Heart right ventricle (tissue), 16 donors: ENCODE results near the gene SDHAF2. TPM values are rescaled to one million over a fixed set of nuclear protein-coding genes. Genes with fewer than 3 reads are reported as not detected.
"Not testable (repeated sequence)": the region's sequence is repeated elsewhere in the genome, so short reads cannot be mapped to it uniquely, and the experiment has no call there.

Source experiments
- ATAC-seq, 8 donors: fragments of 200-7000 bp; cut with Tn5 transposase; one replicate each; pipeline ENCODE4 v1.9.1; 2020; ENCODE audit warnings: mild to moderate bottlenecking in 8 of 8, moderate library complexity in 8 of 8, moderate number of reproducible peaks in 1 of 8
- DNase-seq, 2 donors: peaks; one replicate each; pipeline ENCODE4 v3.0.0-alpha.2; 2020
- H3K27ac ChIP-seq, 10 donors: fragments of 200-600 bp; sonication (generic) in 2 of 10; one replicate each; pipeline versions ENCODE4 v1.5.0 to v1.8.0; 2020 to 2022; ENCODE audit warnings: mild to moderate bottlenecking in 3 of 10
- H3K27me3 ChIP-seq, 7 donors: fragments of 200-600 bp; one replicate each; pipeline ENCODE4 v1.8.0; 2021 to 2022; ENCODE audit warnings: mild to moderate bottlenecking in 2 of 7
- H3K36me3 ChIP-seq, 9 donors: fragments of 200-600 bp; sonication (generic) in 1 of 9; one replicate each; pipeline versions ENCODE4 v1.5.0 to v1.8.0; 2020 to 2022; ENCODE audit warnings: mild to moderate bottlenecking in 2 of 9
- H3K4me1 ChIP-seq, 9 donors: fragments of 200-600 bp; sonication (generic) in 1 of 9; one replicate each; pipeline versions ENCODE4 v1.5.0 to v1.8.0; 2020 to 2022; ENCODE audit warnings: mild to moderate bottlenecking in 4 of 9
- H3K4me3 ChIP-seq, 10 donors: fragments of 200-600 bp; sonication (generic) in 2 of 10; one replicate each; pipeline versions ENCODE4 v1.5.0 to v1.8.0; 2020 to 2022; ENCODE audit warnings: mild to moderate bottlenecking in 7 of 10, moderate library complexity in 2 of 10
- H3K9me3 ChIP-seq, 11 donors: fragments of 200-600 bp in 10 of 11; sonication (generic) in 2 of 11; one replicate each; pipeline versions ENCODE4 v1.5.0 to v1.8.0; 2013 to 2022; ENCODE audit warnings: mild to moderate bottlenecking in 2 of 11, control low read depth in 1 of 11, moderate library complexity in 1 of 11
- CTCF ChIP-seq, 9 donors: fragments of 200-600 bp; sonication (generic) in 2 of 9; IDR thresholded peaks; one replicate each; pipeline versions ENCODE4 v1.5.0 to v1.8.0; 2021 to 2022; ENCODE audit warnings: antibody characterized with exemption in 9 of 9, mild to moderate bottlenecking in 5 of 9, moderate library complexity in 1 of 9
- WGBS, 2 donors: extraction: QIAGEN DNeasy Blood & Tissue Kit; methylation state at CpG; one replicate each; pipeline ENCODE4 v1.1.7; 2013; ENCODE audit warnings: inconsistent platforms in 1 of 2; 5-methylcytosine and 5-hydroxymethylcytosine counted together
- intact Hi-C, 10 donors: fragments of 100-400 bp; cut with DNase I; formaldehyde crosslinking; loops; one replicate each; pipeline versions ENCODE4 v1.11.1 to v1.14.2; 2022
- polyA plus RNA-seq, 2 donors: library from polyadenylated mRNA; stranded (reverse); fragments of 200-250 nt; gene quantifications; one replicate each; pipeline ENCODE4 v1.2.3, GENCODE V29; 2013
- total RNA-seq, 10 donors: library from RNA; stranded (reverse); fragmentation: NEBNext Ultra II Directional in 3 of 10; extraction: Animal tissue kit (Norgen Biotek cat#: 25700) in 3 of 10; gene quantifications; one replicate each; pipeline versions ENCODE4 v1.2.1 to v1.2.4, GENCODE V29; 2021 to 2023
- donor health status: Arrhythmogenic right ventricular cardiomyopathy.
- donor health status: ischemic (EF 13 %, LVEDD 7.1; RV severe dilation, severe dysfunction).
- donor health status: healthy with polysubstance abuse.
- donor health status: DM: no; HTN: yes; CAD: no.
- donor health status: DM: no; HTN: no; CAD: no.
- donor health status: ischemic (EF 25% LVEDD 6.9; RV normal size, moderate dysfunction).
- donor health status: ischemic (EF 25% LVEDD 5.7; RV mildly dilated, moderate dysfunction).
- donor health status: healthy.
- donor health status: DM: yes; HTN: yes; CAD: no.
- donor health status: Ischemic cardiomyopathy.
- donor health status: ischemic (EF 35%, LVEDD 5.7; RV mildly dilated, moderate dysfunction).
- donor health status: nonischemic (EF 11% LVEDD 7.7; RV severe dilation, severe dysfunction).
- donor health status: DM: yes; HTN: yes; CAD: no.
- donor health status: PGD.
- donor health status: ischemic (EF 29% LVEDD 5.4; RV normal size, mild dysfunction).
- donor health status: nonischemic (EF 23%, LVEDD 6.1; RV moderate dilation, normal function).

SDHAF2 gene
- total and polyA plus RNA-seq, 12 donors: 24.4 to 56.1 (median 33.9) TPM

- Histone ChIP-seq H3K9me3 (no peaks in the 10 kb centered on the region), H3K4me1 (peaks cover 4 to 22% (median 12%) of the 10 kb centered on the region in 9 donors), H3K27me3 (no peaks in the 10 kb centered on the region), H3K36me3 (peaks cover 0 to 64% (median 8%) of the 10 kb centered on the region in 9 donors), H3K27ac (peak overlapping the region in 4 of 10 donors; percentile 6 to 52 (median 24)), H3K4me3 (no peak overlapping the region)
- WGBS, 2 donors: 46 to 48% methylated on average over 3 of the region's 3 CpGs
- DNase-seq: no peak
- TF ChIP-seq CTCF (IDR thresholded peaks at IDR 0.05): no peak
- intact Hi-C loops: no loop called here
- ATAC-seq: peak in 4 of 8 donors; percentile 30 to 61 (median 45)
Measured at GRCh38 chr11:61453695-61454094, 23.8 kb downstream of the SDHAF2 start.

DNA sequence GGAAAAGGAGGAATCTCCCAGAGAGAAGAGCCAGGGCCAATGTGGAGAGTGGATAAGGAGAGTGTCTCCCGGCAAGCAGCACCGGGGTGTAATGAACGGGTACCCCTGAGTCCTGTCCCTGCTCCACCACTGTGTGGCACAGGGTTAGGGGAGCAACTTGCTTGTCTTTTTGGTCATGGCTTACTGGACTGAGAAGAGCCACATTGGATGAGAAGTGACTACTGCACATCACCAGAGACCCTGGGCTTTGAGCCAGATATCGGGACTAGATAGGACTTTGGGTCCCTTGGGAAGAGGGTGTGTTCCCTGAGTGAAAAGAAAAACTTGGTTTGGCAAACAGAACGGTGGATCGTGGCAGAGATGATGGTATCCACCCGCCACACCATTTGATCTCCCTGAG lies 24.6 kb downstream of the SDHAF2 start:
- no peak for TF ChIP-seq CTCF (IDR thresholded peaks at IDR 0.05)
- H3K4me1 ChIP-seq: peaks cover 0 to 18% (median 7%) of the 10 kb centered on the region in 9 donors
- DNase-seq (peak in 1 of 2 donors; percentile 18), ATAC-seq (peak in 3 of 8 donors; percentile 24 to 46 (median 45))
- 68 to 83% methylated on average over 7 of the region's 7 CpGs for WGBS, 2 donors
- H3K9me3 ChIP-seq: no peaks in the 10 kb centered on the region
- H3K27ac ChIP-seq: peak overlapping the region in 5 of 10 donors; percentile 6 to 52 (median 27)
- H3K4me3 ChIP-seq: no peak overlapping the region
- no peaks in the 10 kb centered on the region for H3K27me3 ChIP-seq
- intact Hi-C loops: no loop called here
- peaks cover 0 to 58% (median 8%) of the 10 kb centered on the region in 9 donors for H3K36me3 ChIP-seq

GRCh38 chr11:61460474-61460881 lies 30.6 kb downstream of the SDHAF2 start:
- peak; percentile 25 to 79 (median 70) for ATAC-seq
- H3K27ac ChIP-seq: peak overlapping the region in 2 of 10 donors; percentile 20 to 56
- peak; percentile 38 to 55 for DNase-seq
- H3K4me3 ChIP-seq: no peak overlapping the region
- intact Hi-C loops: no loop called here
- peaks cover 0 to 19% (median 11%) of the 10 kb centered on the region in 9 donors for H3K4me1 ChIP-seq
- TF ChIP-seq CTCF (IDR thresholded peaks at IDR 0.05): no peak
- 48 to 55% methylated on average over 3 of the region's 3 CpGs for WGBS, 2 donors
- H3K9me3 ChIP-seq: no peaks in the 10 kb centered on the region
- H3K36me3 ChIP-seq: peaks cover 0 to 28% (median 4%) of the 10 kb centered on the region in 9 donors
- H3K27me3 ChIP-seq: no peaks in the 10 kb centered on the region

DNA sequence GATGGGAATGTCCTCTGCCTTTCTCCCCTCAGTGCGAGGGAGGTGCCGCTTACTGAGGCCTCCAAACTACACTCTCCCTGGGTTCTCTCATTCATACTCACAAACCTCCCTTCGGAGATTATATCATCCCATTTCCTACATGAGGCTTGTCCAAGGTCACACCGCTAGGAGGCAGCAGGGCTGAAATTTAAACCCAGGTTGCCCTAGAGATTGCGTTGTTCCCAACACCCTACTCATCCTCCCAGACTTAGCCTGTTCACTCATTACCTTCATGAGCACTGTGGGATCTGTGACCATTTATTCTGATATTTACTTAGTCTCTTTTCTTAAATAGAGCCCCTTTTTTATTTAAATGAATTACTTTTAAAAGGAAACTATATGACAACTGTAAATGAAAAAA lies 31.1 kb downstream of the SDHAF2 start:
- Histone ChIP-seq H3K4me1 (peaks cover 0 to 19% (median 11%) of the 10 kb centered on the region in 9 donors), H3K4me3 (no peak overlapping the region), H3K9me3 (no peaks in the 10 kb centered on the region), H3K27ac (peak overlapping the region in 2 of 10 donors; percentile 20 to 56), H3K27me3 (no peaks in the 10 kb centered on the region), H3K36me3 (peaks cover 0 to 24% (median 0%) of the 10 kb centered on the region in 9 donors)
- no peak for DNase-seq
- WGBS, 2 donors: 73 to 80% methylated on average over 5 of the region's 5 CpGs
- no peak for TF ChIP-seq CTCF (IDR thresholded peaks at IDR 0.05)
- intact Hi-C loops: no loop called here
- ATAC-seq: peak in 3 of 8 donors; percentile 9 to 31 (median 22)

DNA sequence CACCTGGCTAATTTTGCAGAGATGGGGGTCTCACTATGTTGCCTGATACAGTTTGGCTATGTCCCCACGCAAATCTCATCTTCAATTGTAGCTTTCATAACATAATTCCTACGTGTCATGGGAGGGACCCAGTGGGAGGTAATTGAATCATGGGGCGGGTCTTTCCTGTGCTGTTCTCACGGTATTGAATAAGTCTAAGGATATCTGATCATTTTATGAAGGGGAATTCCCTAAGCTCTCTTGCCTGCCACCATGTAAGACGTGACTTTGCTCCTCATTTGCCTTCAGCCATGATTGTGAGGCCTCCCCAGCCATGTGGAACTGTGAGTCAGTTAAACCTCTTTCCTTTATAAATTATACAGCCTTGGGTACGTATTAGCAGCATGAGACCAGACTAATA lies 37.7 kb downstream of the SDHAF2 start:
- H3K27ac ChIP-seq: peak overlapping the region in 6 of 10 donors; percentile 5 to 55 (median 49)
- intact Hi-C loops: not testable (repeated sequence)

More for the DNA sequence above, 37.7 kb downstream of the SDHAF2 start:
- Histone ChIP-seq H3K4me1 (peaks cover 0 to 13% (median 7%) of the 10 kb centered on the region in 9 donors), H3K36me3 (peaks cover 0 to 48% (median 0%) of the 10 kb centered on the region in 9 donors)
- DNase-seq, H3K4me3 ChIP-seq, ATAC-seq, H3K9me3 ChIP-seq, H3K27me3 ChIP-seq: not testable (repeated sequence)
- 83 to 90% methylated on average over 6 of the region's 6 CpGs for WGBS, 2 donors
